HG03575 (cell line): ENCODE data around the gene PRLR.
"Not testable (repeated sequence)": the region's sequence is repeated elsewhere in the genome, so short reads cannot be mapped to it uniquely, and the experiment has no call there.

ENCODE experiments used
- ATAC-seq: cut with Tn5 transposase; IDR thresholded peaks from one replicate; pipeline ENCODE4 v1.9.1; 2021; ENCODE audit not compliant: unreplicated experiment, insufficient number of reproducible peaks, low FRiP score; ENCODE audit errors: extremely low read depth

PRLR gene

DNA sequence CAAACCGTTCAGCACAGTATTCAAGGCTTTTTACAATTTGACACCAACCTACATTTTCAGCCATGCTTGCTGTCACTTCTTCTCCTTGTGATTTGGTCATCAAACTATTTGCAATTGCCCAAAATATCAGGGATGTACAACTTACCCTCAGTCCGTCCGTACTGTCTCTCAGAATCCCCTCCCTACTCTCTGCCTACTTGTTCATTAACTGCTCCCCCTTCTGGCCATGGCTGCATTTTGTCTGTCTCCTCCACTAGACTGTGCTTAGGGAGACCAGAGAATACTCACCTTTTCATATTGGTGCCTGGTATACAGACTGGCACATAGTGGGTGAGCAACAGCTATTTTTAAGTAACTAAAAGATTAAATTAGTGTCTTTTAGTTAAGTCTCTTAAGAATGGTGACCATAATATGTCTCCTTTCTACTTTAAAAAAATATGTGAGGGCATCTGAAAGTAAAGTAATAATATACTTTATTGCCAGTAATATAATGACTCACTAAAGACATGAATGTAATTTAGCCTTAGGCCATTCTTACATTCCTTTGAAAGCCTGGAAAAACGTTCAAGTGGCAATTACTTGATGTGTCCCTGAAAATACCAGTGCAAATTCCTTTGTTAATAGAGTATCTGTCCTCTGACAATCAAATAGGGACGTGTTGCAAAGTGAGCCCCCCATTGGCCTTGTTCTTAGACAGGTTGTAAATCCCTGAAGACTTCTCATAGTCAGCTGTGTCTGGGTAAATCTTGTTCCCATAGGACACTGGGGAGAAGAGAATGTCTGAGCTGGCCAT lies 27.8 kb downstream of the PRLR start:
- ATAC-seq = no peak

DNA sequence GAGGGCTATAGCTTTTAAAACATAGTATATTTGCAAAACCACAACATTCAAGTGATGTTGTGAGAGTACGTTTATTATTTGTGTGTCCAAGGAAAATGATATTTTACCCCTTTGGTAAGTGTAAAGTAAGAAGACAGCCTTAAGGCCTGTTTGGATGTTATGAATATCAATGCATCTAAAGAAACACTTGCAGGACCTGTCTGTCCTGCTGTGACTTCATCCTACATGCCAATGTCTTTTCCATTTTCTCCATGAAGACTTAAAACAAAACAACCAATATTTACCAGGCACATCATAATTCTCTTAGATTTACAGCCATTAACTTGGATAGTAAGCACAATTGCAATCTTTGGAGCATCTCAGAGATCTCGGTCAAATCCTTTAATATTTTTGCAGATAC lies 29.0 kb downstream of the PRLR start:
- ATAC-seq = no peak

GRCh38 chr5:35199886-35200285 lies 30.4 kb downstream of the PRLR start:
- ATAC-seq = no peak

- no peak for ATAC-seq
Observed at GRCh38 chr5:35198686-35199085, 31.6 kb downstream of the PRLR start.

DNA sequence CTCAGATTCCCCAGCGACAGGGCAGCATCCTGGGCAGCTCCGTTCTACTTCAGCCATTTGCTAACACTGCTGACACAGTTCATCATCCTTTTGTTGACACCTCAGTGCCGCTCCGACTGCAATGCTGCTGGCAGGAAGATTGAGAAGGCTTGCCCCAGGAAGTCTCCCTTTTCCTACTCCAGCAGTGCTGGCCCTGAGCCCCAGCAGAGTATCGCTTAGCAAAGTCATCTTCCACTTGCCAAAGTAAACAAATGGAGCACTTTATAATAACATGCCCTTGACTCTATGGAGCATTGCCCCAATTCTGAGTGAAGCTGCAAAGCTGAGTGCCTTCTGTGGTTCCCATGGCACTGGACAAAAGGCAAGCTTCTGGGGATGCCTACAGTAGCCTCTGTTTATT lies 32.2 kb downstream of the PRLR start:
- ATAC-seq = no peak

GRCh38 chr5:35197351-35197750 lies 32.9 kb downstream of the PRLR start:
- no peak for ATAC-seq

GRCh38 chr5:35195472-35195852 lies 34.8 kb downstream of the PRLR start:
- ATAC-seq = no peak

GRCh38 chr5:35194635-35195471 lies 35.4 kb downstream of the PRLR start:
- peak; percentile 94 for ATAC-seq

GRCh38 chr5:35192506-35192905 lies 37.8 kb downstream of the PRLR start:
- ATAC-seq = no peak

DNA sequence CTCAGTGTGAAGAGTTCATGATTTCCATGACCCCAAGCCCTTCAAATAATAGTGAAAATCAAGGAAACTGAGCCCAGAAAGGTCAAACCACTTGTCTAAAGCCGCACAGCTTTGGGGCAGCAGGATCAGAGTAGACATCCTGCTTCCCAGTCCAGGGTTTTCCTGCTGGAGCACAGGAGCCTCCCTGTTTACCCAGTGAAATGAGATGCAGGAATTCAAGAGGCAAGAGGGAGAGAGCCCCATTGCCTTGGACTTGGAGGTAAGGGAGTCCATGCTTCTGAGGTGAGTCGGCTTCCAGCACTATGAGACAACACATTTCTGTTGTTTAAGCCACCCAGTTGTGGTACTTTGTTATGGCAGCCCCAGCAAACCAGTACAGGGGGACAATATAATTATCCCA lies 40.5 kb downstream of the PRLR start:
- not testable (repeated sequence) for ATAC-seq

DNA sequence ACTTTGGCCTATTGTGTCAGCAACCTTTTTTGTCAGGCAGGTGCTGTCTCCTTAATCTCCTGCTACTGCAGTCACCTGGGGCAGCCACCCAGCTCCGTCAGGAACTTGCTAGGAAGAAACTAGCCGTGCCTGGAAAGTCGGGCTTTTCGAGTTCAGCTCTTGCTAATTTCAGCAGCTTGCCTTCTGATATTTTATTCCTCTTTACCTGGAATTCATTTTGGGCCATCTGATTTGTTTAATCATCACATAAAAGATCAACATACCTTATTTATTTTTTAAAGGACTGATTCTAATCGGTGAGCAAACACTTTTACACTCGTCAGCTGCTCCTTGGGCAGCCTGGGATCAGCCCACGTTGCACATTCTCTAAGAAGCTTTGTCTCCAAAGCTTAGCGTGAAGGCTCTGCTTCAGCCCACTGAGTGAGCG lies 42.2 kb downstream of the PRLR start:
- ATAC-seq = no peak

DNA sequence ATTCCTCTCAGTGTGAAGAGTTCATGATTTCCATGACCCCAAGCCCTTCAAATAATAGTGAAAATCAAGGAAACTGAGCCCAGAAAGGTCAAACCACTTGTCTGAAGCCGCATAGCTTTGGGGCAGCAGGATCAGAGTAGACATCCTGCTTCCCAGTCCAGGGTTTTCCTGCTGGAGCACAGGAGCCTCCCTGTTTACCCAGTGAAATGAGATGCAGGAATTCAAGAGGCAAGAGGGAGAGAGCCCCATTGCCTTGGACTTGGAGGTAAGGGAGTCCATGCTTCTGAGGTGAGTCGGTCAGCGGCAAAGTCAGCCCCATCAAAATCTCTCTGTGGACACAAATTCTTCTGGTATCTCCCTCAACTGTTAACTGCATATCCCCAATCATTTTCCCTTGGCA lies 42.7 kb downstream of the PRLR start:
- ATAC-seq = not testable (repeated sequence)

GRCh38 chr5:35186749-35187148 lies 43.5 kb downstream of the PRLR start:
- no peak for ATAC-seq

DNA sequence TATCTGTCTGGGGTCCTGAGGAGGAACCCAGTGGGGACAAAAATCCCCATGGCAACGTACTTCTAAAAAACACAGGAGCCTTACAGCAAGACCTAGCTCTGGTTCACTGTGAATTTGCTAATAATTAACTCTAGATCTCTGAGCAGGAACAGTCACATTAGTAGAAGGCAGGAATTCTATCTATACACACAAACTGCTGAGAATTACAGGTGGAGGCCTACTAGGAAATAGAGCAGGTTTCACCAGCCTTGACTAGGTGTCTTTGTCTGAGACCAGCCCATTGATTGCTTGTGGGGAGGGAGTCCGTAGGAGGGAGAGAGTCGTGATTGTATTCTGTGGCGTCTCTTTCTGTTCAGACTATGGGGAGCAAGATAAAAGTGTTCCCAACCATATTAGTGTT lies 44.8 kb downstream of the PRLR start:
- no peak for ATAC-seq

DNA sequence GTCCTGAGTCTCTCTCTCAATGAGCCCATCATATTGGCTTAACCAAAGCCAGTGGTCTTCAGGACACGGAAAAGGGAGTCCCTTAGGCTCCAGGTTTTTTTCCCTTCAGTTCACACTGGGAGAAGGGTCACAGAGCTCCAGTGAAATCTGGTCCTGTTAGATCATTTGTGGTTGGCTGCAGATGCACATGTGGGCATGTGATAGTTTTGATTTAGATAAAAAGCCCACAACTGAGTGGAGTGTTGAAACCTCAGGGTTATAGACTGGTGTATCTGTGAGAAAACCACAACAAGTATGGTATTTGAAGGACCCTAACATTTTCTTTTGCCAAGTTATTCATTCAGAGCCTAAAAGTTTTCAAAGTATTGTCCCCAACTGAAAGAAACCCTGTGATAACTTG lies 46.7 kb downstream of the PRLR start:
- no peak for ATAC-seq

DNA sequence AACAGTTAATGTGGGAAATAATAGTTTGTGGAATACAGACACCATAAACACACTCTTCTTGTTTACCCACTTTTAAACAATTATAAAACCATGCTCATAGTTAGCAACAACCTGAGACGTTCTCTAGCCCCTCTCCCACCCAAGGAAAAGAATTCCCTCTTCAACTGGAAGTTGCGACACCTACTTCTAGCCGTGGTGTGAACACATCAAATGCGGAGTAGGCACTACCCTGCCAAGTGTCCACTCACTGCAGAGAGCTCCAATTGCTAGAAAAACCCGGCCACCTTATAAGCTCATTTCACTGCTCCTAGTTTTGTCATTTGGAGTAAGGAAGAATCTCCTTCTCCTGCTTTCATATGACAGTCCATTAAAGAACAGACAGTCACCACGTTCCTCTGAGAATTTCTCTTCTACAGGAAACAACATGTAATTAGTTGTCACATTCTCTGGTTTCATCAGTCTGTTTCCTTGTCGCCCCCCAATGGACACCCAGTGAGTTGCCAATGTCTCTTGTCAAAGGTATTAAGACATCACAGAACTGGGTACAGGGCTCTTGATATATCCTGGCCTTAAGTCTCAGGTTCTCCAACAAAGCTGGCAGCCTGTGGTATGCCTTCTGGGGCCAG lies 47.3 kb downstream of the PRLR start:
- ATAC-seq = no peak

- ATAC-seq = no peak
Observed at GRCh38 chr5:35182486-35182885, 47.8 kb downstream of the PRLR start.

- ATAC-seq = no peak
Observed at GRCh38 chr5:35180046-35180445, 50.2 kb downstream of the PRLR start.

DNA sequence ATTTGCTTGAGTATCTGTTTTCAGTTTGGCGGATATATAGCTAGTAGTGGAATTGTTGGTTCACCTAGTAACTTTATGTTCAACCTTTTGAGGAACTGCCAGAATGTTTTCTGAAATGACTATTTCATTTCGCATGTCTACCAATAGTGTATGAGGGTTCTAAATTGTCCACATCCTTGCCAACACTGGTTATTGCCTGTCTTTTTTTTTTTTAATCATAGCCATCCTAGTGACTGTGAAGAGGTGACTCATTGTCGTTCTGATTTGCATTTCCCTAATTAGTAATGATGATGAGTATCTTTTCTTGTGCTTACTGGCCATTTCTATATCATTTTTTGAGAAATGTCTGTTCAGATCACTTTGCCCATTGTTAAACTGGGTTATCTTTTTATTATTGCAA lies 52.5 kb downstream of the PRLR start:
- no peak for ATAC-seq

DNA sequence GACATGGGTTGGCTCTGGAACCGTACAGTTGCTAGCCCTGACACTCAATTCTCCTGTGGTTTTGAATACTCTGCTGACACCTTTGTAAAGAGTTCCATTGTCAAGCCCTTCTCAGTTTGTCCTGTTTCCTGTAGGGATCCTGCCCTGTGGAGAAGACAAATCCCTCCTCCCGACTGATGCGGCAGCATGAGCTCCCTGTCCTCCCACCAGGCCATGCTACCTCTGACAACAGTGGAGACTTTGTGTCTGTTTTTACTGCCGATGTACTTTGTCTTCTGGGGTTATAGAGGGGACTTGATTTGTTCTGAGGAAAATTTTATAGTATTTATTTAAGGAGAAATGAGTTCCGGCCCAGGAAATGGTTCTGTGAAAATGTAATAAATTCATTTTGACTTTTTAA lies 57.8 kb downstream of the PRLR start:
- ATAC-seq = no peak
